Left lobe of liver (tissue), 2 donors: ENCODE results near the gene SORBS2. TPM values are rescaled to one million over a fixed set of nuclear protein-coding genes. Genes with fewer than 3 reads are reported as not detected.
A peak's percentile ranks its signal among the peaks of the same experiment; 100 is the strongest.

Experiments
- ATAC-seq: fragments of 200-7000 bp; cut with Tn5 transposase; one replicate; pipeline ENCODE4 v1.9.1; 2020; ENCODE audit warnings: mild to moderate bottlenecking, moderate library complexity
- DNase-seq: peaks from one replicate; pipeline ENCODE4 v3.0.0-alpha.2; 2020; ENCODE audit warnings: low spot score
- total RNA-seq: library from RNA; stranded (reverse); gene quantifications from one replicate; pipeline ENCODE4 v1.2.1, GENCODE V29; 2021
- donor health status: DM: no; HTN: no; CAD: no; lungs with moderate emphysema.
- donor health status: DM: no; HTN: yes; CAD: no.

SORBS2 gene
- total RNA-seq, 1 donor from 2014 or later, result 126 TPM

DNA sequence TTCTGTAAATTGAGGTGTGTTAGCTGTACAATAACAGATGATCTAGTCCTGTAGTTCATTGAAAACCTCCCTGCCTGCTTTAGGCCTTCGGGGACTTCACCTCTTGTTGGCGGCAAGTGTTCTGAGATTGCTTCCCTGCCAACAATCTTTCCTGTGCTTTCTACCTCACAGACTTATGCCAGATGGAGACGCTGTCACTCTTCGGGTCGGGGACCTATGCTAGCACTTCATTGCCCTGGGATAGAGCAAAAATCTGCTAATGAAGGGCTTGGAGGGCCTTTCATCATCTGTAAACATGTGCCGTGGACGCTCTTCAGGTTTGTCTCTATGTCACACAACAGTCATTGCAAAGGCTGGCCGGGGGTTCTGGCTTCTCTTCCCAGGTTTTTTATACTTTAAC lies 272.0 kb downstream of the SORBS2 start:
- ATAC-seq (no peak), DNase-seq (no peak)

DNA sequence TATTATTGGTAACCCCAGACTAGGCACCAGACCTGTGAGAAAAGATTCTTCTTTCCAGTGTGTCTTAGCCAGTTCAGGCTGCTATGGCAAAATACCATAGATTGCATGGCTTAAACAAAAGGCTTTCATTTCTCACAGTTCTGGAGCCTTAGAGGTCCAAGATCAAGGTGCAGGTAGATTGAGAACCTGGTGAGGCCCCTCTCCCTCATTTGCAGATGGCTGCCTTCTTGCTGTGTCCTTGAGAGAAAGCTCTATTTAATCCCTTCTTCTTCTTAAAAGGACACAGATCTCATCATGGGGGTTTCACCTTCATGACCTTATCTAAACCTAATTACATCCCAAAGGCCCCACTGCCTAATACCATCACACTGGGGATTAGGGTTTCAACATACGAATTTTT lies 273.2 kb downstream of the SORBS2 start:
- ATAC-seq (no peak), DNase-seq (no peak)

DNA sequence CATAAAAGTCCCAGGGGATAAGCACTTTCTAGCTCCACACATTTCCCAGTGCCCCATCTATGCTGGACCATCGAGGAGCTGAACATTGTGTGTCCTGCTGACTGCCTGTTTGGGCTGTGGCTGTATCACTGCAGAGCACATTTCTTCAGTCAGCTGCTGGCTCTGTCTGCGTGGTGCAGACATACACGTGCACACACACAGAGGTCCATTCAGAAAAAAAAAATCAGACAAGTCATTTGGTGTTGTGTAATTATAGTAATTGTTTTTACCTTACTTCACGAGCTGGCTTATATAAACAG lies 275.6 kb downstream of the SORBS2 start:
- ATAC-seq, result peak; percentile 24

DNA sequence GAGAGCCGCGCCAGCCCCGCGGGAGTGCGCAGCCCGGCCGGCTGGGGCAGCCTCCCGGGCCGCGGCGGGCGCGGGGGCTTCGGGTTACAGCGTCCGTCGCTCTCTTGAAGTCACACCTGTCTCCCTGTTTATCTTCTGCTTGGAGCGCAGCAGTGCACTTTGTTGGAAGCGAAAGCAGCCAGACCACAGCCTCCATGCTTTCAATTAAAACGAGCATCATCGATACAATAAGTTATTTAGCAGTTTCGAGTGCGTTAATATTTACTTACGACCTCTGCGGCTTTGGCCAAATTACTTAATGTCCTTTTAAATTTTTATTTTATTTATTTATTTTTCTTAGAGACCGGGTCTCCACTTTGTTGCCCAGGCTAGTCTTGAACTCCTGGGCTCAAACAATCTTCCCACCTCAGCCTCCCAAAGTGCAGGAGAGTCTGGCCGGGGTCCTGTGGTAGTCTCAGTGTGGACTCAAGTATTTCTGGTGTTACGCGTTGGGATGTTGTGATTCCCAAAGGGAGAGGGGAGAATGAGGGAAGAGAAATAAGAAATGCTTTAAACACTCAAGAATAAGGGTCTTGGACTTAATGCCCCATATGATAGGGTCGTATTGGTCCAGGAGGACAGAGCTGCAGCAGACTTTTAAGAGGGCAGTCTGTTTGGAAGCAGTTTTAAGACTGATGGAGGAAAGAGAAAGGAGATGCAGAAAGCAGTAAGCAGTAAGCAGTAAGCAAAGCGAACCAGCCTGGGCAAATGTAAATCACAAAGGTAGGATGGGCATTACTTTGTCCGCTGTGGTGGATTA lies 276.2 kb downstream of the SORBS2 start:
- no peak for ATAC-seq

More for the DNA sequence above, 275.6 kb downstream of the SORBS2 start:
- DNase-seq, result no peak

More for the DNA sequence above, 276.2 kb downstream of the SORBS2 start:
- no peak for DNase-seq
